GM18519 (cell line): Measurements from ENCODE around the gene A2ML1.
"Not testable (repeated sequence)": the region's sequence is repeated elsewhere in the genome, so short reads cannot be mapped to it uniquely, and the experiment has no call there.

Experiments
- ATAC-seq: cut with Tn5 transposase; IDR thresholded peaks from one replicate; pipeline ENCODE4 v1.9.1; 2021; ENCODE audit warnings: mild to moderate bottlenecking, moderate library complexity; ENCODE audit not compliant: unreplicated experiment, low FRiP score

A2ML1 gene

DNA sequence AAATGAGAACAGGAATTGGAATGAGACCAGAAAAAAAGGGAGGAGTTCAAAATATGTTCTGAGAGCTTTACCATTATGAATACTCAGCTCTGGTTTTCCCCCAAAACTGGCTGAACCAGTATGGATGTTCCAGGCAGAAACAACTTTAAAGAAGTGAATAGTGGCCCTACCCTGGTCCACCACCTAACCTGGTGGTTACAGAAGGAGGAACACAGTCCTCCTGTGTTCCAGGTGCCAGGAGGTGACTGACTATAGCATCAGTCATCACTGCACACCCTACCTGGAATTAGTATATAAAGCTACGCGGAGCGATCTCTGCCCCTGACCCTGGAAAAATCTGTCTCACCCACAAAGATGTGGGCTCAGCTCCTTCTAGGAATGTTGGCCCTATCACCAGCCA, at the start of gene A2ML1:
Gene A2ML1, plus strand, starts transcription at position 324 of the 400 bp plus-strand sequence. Its CDS starts 31 bp downstream, at position 355.
- no peak for ATAC-seq

DNA sequence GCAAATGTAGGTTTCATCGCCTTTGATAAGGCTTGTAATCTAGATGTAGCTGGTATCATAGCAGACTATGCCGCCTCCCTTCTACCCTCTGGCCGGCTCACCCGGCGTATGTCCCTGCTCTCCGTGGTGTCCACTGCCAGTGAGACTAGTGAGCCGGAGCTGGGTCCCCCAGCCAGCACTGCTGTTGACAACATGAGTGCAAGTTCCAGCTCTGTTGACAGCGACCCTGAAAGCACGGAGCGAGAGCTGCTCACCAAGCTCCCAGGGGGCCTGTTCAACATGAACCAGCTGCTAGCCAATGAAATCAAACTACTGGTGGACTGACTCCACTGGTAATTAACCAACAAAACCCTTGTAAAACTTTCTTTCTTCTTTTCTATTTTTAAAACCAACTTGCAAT, 49.0 kb upstream of the A2ML1 start:
- no peak for ATAC-seq

DNA sequence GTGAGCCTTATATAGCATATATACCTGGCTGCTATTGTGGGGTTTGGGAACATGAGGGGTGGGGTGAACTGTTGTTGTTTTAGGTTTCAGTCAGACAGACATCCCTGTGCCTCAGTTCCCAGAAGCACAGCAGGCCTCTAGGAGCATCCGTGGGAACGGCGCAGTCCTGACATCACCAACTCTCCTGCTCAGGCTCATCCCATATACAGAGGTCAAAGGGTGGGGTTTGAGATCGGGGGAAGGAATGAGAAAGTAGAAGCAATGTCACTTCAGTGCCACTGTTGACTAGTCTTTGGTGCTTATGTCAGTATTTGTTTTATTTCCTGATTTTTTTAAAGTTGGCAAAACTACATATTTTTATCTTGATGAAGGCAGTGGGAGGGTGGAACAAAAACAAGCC, 43.1 kb upstream of the A2ML1 start:
- no peak for ATAC-seq

DNA sequence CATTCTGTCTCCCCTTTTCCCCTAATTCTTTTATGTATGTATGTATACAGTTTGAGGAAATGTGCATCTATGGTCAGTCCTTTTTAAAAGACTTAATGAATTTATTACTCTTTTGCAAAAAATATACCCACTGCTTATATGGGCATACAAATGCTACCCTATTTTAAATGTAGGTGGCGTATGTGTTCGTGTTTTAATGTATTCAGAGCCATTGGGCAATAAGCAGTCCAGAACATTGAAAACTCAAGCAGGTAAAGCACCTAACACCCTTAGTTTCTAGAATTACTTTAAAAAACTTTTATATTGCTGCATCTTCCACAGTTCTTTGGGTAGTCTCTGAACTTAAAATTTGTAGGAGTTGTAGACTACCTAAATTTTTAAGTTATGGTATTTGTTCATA, 42.6 kb upstream of the A2ML1 start:
- no peak for ATAC-seq

DNA sequence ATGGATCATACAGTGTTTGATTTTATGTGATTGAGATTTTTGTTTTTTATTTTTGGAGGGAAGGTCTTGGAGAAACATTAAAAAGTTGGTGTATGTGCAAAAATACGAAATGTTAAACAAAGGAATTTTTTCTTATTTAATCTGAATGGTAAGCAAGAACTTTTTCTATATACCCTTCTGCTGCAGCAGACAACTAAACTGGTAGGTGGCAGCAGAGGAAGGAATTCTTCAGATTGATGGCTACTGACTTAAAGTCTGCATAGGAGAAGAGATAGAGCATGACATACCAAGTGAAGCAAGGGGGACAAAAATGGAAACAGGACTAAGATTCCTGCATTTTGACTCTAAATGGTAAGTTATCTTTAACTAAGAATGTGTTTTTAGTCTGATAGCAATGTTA, 42.0 kb upstream of the A2ML1 start:
- no peak for ATAC-seq

DNA sequence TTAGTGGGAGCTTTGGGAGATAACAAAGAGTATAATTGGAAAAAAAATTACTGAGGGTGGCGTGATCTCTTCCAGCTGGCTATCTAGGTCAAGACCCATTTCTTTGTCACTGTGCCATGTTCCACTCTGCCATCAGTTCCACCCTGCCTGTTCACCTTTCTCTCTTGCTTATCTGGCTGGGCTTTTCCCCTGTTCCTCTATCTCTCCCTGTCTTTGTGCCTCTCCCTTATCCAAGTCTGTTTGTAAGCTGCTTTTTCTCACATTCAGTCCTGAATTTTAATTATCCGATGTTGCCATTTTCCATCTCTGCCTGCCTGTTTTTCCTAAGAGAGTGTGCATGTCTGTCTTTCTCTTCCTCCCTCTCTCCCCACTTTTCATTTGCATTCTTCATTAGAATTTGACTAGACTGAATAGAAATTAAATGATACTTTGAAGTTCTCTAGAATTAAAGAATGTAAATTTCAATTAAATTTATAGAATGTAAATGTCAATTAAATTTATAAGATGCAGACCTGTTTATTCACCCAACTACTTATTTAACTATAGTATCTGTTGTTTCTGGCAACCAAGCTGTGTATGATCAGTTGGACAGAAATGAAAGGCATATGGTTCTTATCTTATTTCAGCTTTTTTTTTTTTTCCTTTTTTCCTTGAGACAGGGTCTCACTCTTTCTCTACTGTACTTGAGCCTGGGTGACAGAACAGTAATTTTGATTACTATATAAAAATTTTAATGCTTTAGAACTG, 40.9 kb upstream of the A2ML1 start:
- no peak for ATAC-seq

DNA sequence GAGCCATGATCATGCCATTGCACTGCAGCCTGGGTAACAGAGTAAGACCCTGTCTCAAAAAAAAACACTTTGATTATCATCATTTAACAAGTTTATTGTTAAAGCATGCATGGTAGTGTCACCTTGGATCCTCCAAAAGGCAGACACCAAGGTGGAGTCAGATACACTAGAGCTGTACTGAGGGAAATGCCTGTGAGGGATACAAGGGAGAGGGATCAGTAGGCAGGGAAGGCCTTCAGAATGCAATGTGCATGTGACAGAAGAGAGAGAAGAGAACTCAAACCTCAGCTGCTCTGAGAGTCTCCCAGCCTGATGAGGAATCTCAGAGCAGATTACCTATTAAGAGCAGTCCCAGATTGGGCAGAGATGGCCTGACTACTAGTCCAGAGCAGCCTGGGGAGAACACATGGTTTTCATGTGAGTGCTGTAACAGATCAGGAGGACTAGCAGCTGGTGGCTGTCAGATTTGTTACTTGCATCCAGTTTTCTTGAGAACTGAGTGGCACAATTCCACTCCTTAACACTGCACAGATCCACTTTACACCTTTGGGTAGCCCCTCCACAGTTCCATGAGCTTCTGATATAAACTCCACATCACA, 38.0 kb upstream of the A2ML1 start:
- ATAC-seq: no peak

DNA sequence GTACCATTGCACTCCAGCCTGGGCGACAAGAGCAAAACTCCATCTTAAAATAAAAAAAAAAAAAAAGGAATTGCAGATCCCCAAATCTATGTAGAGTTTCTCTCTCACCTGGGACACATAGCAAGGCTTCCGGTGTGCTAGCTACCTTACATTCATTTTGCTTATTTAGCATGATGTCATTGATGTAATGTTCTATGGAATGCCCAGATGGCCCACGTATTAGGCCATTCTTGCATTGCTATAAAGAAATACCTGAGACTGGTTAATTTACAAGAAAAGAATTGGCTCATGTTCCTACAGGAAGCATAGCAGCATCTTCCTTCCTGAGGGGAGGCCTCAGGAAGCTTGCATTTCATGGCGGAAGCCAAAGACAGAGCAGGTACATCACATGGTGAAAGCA, 36.9 kb upstream of the A2ML1 start:
- ATAC-seq: no peak

DNA sequence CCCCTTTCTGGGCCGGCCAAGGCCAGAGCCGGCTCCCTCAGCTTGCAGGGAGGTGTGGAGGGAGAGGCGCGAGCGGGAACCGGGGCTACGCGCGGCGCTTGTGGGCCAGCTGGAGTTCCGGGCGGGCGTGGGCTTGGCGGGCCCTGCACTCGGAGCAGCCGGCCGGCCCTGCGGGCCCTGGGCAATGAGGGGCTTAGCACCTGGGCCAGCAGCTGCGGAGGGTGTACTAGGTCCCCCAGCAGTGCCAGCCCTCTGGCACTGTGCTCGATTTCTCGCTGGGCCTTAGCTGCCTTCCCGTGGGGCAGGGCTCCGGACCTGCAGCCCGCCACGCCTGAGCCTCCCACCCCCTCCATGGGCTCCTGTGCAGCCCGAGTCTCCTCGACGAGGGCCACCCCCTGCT, 35.2 kb upstream of the A2ML1 start:
- not testable (repeated sequence) for ATAC-seq

DNA sequence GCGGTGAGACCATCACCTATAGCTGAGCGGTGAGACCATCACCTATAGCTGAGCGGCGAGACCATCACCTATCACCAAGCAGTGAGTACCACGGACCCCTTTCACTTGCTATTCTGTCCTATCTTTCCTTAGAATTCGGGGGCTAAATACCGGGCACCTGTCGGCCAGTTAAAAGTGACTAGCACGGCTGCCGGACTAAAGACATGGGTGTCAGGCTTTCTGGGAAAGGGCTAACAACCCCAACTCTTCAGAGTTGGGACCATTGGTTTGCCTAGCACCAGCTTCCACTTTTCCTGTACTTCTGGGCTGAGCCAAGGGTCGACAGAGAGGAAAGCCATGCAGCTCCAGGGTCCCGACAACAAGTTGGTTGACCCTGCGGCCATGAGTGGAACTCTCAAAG, 33.7 kb upstream of the A2ML1 start:
- not testable (repeated sequence) for ATAC-seq

DNA sequence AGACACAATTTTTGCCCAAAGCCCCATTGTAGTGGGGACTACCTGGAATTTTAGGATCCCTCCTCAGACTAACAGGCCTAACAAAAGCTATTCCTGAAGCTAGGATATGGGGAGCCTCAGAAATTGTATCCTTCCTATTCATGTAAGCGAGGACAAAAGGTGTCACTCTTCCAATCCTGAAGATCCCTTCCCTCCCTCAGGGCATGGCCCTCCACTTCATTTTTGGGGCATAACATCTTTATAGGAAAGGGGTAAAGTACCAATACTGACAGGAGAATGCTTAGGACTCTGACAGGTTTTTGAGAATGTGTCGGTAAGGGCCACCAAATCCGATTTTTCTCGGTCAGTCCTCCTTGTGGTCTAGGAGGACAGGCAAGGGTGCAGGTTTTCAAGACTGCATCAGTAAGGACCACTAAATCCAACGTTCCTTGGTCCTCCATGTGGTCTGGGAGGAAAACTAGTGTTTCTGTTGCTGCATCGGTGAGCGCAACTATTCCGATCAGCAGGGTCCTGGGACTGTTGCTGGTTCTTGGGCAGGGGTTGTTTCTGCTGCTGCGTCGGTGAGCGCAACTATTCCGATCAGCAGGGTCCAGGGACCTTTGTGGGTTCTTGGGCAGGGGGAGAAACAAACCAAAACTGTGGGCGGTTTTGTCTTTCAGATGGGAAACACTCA, 32.9 kb upstream of the A2ML1 start:
- ATAC-seq: not testable (repeated sequence)

DNA sequence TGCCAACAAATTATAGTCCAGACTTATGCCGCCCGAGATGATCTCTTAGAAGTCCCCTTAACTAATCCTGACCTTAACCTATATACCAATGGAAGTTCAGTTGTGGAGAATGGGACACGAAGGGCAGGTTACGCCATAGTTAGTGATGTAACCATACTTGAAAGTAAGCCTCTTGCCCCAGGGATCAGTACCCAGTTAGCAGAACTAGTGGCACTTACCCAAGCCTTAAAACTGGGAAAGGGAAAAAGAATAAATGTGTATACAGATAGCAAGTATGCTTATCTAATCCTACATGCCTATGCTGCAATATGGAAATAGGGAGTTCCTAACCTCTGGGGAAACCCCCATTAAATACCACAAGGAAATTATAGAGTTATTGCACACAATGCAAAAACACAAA, 29.2 kb upstream of the A2ML1 start:
- ATAC-seq: not testable (repeated sequence)

DNA sequence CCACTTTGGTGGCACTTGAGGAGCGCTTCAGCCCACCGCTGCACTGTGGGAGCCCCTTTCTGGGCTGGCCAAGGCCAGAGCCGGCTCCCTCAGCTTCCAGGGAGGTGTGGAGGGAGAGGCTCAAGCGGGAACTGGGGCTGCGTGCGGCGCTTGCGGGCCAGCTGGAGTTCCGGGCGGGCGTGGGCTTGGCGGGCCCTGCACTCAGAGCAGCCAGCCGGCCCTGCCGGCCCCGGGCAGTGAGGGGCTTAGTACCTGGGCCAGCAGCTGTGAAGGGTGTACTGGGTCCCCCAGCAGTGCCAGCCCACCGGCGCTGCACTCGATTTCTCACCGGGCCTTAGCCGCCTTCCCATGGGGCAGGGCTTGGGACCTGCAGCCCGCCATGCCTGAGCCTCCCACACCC, 27.8 kb upstream of the A2ML1 start:
- not testable (repeated sequence) for ATAC-seq

DNA sequence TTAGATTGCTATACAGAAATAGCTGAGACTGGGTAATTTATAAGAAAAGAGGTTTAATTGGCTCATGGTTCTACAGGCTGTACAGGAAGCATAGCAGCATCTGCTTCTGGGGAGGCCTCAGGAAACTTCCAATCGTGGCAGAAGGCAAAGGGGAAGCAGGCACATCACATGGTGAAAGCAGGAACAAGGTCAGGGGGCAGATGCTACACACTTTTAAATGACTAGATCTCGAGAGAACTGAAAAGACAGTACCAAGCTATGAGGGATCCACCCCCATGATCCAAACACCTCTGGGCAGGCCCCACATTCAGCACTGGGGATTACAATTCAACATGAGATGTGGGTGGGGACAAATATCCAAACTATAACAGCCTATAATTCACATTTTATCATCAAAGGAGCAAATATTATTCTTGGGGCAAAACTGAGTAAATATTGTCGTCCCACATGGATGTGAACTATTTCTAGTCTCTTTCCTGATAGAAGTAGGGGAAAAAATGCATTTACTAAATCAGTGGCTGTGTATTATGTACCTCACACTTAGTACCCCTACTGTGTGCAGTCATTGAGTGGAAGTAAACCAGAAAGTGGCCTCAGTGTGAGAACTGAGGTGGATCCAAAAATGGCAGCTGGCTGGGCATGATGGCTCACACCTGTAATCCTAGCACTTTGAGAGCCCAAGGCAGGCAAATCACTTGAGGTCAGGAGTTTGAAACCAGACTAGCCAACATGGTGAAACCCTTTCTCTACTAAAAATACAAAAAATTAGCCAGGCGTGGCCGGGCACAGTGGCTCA, 25.4 kb upstream of the A2ML1 start:
- ATAC-seq: no peak

DNA sequence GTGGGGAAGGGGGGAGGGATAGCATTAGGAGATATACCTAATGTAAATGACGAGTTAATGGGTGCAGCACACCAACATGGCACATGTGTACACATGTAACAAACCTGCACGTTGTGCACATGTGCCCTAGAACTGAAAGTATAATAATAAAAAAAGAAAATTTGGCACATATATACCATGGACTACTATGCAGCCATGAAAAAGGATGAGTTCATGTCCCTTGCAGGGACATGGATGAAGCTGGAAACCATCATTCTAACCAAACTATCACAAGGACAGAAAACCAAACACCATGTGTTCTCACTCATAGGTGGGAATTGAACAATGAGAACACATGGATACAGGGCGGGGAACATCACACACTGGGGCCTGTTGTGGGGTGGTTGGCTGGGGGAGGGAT, 21.2 kb upstream of the A2ML1 start:
- not testable (repeated sequence) for ATAC-seq

DNA sequence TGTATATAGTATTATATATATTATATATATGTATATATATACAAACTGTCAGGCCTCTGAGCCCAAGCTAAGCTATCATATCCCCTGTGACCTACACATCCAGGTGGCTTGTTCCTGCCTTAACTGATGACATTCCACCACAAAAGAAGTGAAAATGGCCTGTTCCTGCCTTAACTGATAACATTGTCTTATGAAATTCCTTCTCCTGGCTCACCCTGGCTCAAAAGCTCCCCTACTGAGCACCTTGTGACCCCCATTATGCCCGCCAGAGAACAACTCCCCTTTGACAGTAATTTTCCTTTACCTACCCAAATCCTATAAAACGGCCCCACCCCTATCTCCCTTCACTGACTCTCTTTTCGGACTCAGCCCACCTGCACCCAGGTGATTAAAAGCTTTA, 17.6 kb upstream of the A2ML1 start:
- ATAC-seq: not testable (repeated sequence)

DNA sequence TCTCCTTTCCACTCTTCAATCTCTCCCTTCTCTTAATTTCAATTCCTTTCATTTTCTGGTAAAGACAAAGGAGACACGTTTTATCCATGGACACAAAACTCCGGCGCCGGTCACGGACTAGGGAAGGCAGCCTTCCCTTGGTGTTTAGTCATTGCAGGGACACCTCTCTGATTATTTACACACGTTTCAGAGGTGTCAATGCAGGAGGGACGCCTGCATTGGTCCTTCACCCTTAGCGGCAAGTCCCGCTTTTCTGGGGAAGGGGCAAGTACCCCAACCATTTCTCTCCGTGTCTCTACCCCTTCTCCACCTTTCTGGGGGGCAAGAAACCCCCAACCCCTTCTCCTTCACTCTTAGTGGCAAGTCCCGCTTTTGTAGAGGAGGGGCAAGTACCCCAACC, 16.9 kb upstream of the A2ML1 start:
- not testable (repeated sequence) for ATAC-seq

DNA sequence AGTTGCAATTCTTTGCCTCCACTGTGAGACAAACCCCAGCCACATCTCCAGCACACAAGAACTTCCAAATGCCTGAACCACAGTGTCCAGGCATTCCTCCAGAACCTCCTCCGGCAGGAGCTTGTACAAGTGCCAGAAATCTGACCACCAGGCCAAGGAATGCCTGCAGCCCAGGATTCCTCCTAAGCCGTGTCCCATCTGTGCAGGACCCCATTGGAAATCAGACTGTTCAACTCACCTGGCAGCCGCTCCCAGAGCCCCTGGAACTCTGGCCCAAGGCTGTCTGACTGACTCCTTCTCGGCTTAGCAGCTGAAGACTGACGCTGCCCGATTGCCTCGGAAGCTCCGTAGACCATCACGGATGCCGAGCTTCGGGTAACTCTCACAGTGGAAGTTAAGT, 15.3 kb upstream of the A2ML1 start:
- ATAC-seq: not testable (repeated sequence)

DNA sequence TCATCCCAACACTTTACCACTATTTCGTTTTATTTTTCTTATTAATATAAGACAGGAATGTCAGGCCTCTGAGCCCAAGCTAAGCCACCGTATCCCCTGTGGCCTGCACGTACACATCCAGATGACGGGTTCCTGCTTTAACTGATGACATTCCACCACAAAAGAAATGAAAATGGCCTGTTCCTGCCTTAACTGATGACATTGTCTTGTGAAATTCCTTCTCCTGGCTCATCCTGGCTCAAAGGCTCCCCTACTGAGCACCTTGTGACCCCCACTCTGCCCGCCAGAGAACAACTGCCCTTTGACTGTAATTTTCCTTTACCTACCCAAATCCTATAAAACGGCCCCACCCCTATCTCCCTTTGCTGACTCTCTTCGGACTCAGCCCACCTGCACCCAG, 12.3 kb upstream of the A2ML1 start:
- ATAC-seq: not testable (repeated sequence)

DNA sequence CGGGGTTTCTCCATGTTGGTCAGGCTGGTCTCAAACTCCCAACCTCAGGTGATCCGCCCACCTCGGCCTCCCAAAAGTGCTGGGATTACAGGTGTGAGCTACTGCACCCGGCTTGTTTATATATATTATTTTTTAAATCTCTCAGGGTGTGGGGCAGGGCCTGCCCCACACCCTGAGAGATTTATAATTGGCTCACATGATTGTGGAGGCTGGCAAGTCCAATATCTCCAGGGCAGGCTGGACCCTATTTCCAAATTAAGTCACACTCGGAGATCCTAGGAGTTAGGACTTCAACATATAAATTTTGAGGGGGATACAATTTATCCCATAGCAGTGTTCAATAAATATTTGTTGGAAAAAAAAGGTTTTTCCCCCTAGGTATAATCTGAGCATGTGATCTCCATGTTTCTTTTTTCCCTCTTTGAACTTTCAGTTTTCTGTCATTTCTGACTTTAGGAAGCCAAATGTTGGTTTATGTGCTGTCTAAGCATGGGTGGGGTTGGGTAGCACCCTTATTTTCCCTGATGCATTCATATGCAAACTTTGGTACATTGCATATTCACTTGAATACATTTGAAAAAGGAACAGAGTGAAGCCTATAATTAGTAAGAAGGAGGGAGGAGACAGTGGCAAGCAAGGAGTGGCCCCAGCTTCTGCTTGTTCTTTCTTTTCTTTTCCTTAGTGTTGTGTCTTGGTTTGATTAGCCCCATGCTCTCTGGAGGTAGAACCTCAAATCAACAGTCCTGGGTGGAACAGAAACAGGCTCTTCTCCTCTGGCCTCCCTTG, 8.7 kb upstream of the A2ML1 start:
- no peak for ATAC-seq
